ENCODE results near the gene MTSS2.

GRCh38 chr16:70680495-70681381 is 5.1 kb downstream of the MTSS2 start:
- no peak for TF ChIP-seq CTCF (IDR thresholded peaks at IDR 0.05; ENCODE audit: poor library complexity)
- TF ChIP-seq EZH2phosphoT487 (IDR thresholded peaks at IDR 0.05; ENCODE audit: low read depth, severe bottlenecking, unreplicated experiment) = no peak

Data from hepatocyte (in vitro differentiated cells).